Cerebellar cortex (tissue), 1 donor: ENCODE measurements around the gene CLTA.
A peak's percentile ranks its signal among the peaks of the same experiment; 100 is the strongest.
"Not testable (repeated sequence)": the region's sequence is repeated elsewhere in the genome, so short reads cannot be mapped to it uniquely, and the experiment has no call there.

ENCODE experiments used
- DNase-seq: peaks from one replicate; pipeline ENCODE4 v3.0.0-alpha.2; 2015; ENCODE audit warnings: low spot score

Gene CLTA

GRCh38 chr9:36189976-36190375 lies 745 bp upstream of the CLTA start:
- DNase-seq = no peak

- no peak for DNase-seq
These were observed 547 bp downstream of the CLTA start for GRCh38 chr9:36191290-36191645.

- DNase-seq = no peak
These were observed 965 bp downstream of the CLTA start for GRCh38 chr9:36191686-36192085.

- no peak for DNase-seq
These were observed 1.5 kb downstream of the CLTA start for GRCh38 chr9:36192196-36192595.

GRCh38 chr9:36193023-36193422 lies 2.3 kb downstream of the CLTA start:
- no peak for DNase-seq

GRCh38 chr9:36194326-36195000 lies 3.7 kb downstream of the CLTA start:
- DNase-seq = no peak

- DNase-seq = no peak
These were observed 14.3 kb downstream of the CLTA start for GRCh38 chr9:36204906-36205547.

- no peak for DNase-seq
These were observed 16.3 kb downstream of the CLTA start for GRCh38 chr9:36207016-36207415.

GRCh38 chr9:36207546-36208012 lies 16.9 kb downstream of the CLTA start:
- DNase-seq = no peak

GRCh38 chr9:36208521-36209253 lies 18.0 kb downstream of the CLTA start:
- no peak for DNase-seq

- DNase-seq = no peak
These were observed 20.0 kb downstream of the CLTA start for GRCh38 chr9:36210722-36211121.

GRCh38 chr9:36211510-36211909 lies 20.8 kb downstream of the CLTA start:
- no peak for DNase-seq

- DNase-seq = no peak
These were observed 22.7 kb downstream of the CLTA start for GRCh38 chr9:36213387-36213786.

GRCh38 chr9:36213989-36214388 lies 23.3 kb downstream of the CLTA start:
- no peak for DNase-seq

GRCh38 chr9:36214571-36214970 lies 23.9 kb downstream of the CLTA start:
- DNase-seq = no peak

GRCh38 chr9:36217256-36217968 lies 26.7 kb downstream of the CLTA start:
- DNase-seq = no peak

GRCh38 chr9:36218011-36218410 lies 27.3 kb downstream of the CLTA start:
- peak; percentile 85 for DNase-seq

- peak; percentile 57 for DNase-seq
These were observed 27.7 kb downstream of the CLTA start for GRCh38 chr9:36218411-36218901.

GRCh38 chr9:36221667-36222066 lies 30.9 kb downstream of the CLTA start:
- DNase-seq = no peak

GRCh38 chr9:36222449-36222848 lies 31.7 kb downstream of the CLTA start:
- DNase-seq = no peak

- DNase-seq = no peak
These were observed 46.5 kb downstream of the CLTA start for GRCh38 chr9:36237230-36237629.

GRCh38 chr9:36239205-36239604 lies 48.5 kb downstream of the CLTA start:
- DNase-seq = not testable (repeated sequence)
